HUES48 (cell line): Measurements from ENCODE around the gene NCEH1.
A peak's percentile ranks its signal among the peaks of the same experiment; 100 is the strongest.
"Not testable (repeated sequence)": the region's sequence is repeated elsewhere in the genome, so short reads cannot be mapped to it uniquely, and the experiment has no call there.

Experiments used
- H3K27ac ChIP-seq: one replicate; pipeline ENCODE4 v1.7.0; 2013; ENCODE audit warnings: low read depth, low read length, inconsistent platforms
- H3K27me3 ChIP-seq: 2 replicates; pipeline ENCODE4 v1.6.1; 2013; ENCODE audit warnings: mild to moderate bottlenecking, low read length; ENCODE audit not compliant: control insufficient read depth, insufficient read depth
- H3K36me3 ChIP-seq: 2 replicates; pipeline ENCODE4 v1.6.1; 2013; ENCODE audit warnings: low read length; ENCODE audit not compliant: control insufficient read depth, insufficient read depth
- H3K4me1 ChIP-seq: 2 replicates; pipeline ENCODE4 v1.6.1; 2013; ENCODE audit warnings: mild to moderate bottlenecking, low read length; ENCODE audit not compliant: control insufficient read depth, insufficient read depth
- H3K4me3 ChIP-seq: 2 replicates; pipeline ENCODE4 v1.5.1; 2013; ENCODE audit warnings: mild to moderate bottlenecking, low read depth, low read length
- H3K9ac ChIP-seq: 2 replicates; pipeline ENCODE4 v1.6.1; 2013; ENCODE audit warnings: mild to moderate bottlenecking, low read depth, low read length, moderate library complexity
- H3K9me3 ChIP-seq: 2 replicates; pipeline ENCODE4 v1.6.1; 2013; ENCODE audit warnings: low read length; ENCODE audit not compliant: control insufficient read depth, insufficient read depth

The NCEH1 gene

GRCh38 chr3:172710664-172711453 is at the start of gene NCEH1:
TSS of gene NCEH1 (minus strand) at chr3:172711067. CDS start at chr3:172710984, 83 bp downstream.
- Histone ChIP-seq H3K9ac (peak within 1 kb of the TSS; percentile 37), H3K4me1 (0 out of 2 replicates have a peak, but pooled peaks cover 3% of the 10 kb centered on the region), H3K27ac (peak within 1 kb of the TSS; percentile 73)

GRCh38 chr3:172760416-172760815 is 49.5 kb upstream of the NCEH1 start:
- not testable (repeated sequence) for H3K9me3 ChIP-seq, H3K4me3 ChIP-seq, H3K4me1 ChIP-seq, H3K27ac ChIP-seq, H3K27me3 ChIP-seq, H3K9ac ChIP-seq
- H3K36me3 ChIP-seq, result peaks cover 96% of the 10 kb centered on the region

More at GRCh38 chr3:172710664-172711453, at the start of gene NCEH1:
- peak within 1 kb of the TSS; percentile 87 for H3K4me3 ChIP-seq
- no peaks in the 10 kb centered on the region for H3K9me3 ChIP-seq
- no peaks in the 10 kb centered on the region for H3K36me3 ChIP-seq
- H3K27me3 ChIP-seq, result peaks cover 6% of the 10 kb centered on the region; the same call in 1 of the 2 replicates

GRCh38 chr3:172753125-172753524 is 42.3 kb upstream of the NCEH1 start:
- no peak overlapping the region for H3K4me3 ChIP-seq
- no peaks in the 10 kb centered on the region for H3K9me3 ChIP-seq
- no peak overlapping the region for H3K9ac ChIP-seq
- H3K27ac ChIP-seq, result no peak overlapping the region
- peaks cover 30% of the 10 kb centered on the region for H3K4me1 ChIP-seq
- H3K27me3 ChIP-seq, result no peaks in the 10 kb centered on the region
- peaks cover 57% of the 10 kb centered on the region for H3K36me3 ChIP-seq

GRCh38 chr3:172752651-172753050 is 41.8 kb upstream of the NCEH1 start:
- Histone ChIP-seq H3K9ac (no peak overlapping the region), H3K36me3 (peaks cover 52% of the 10 kb centered on the region), H3K27me3 (no peaks in the 10 kb centered on the region), H3K4me3 (no peak overlapping the region), H3K9me3 (no peaks in the 10 kb centered on the region), H3K27ac (no peak overlapping the region), H3K4me1 (peaks cover 30% of the 10 kb centered on the region)

GRCh38 chr3:172751175-172751704 is 40.4 kb upstream of the NCEH1 start:
- Histone ChIP-seq H3K27me3 (no peaks in the 10 kb centered on the region), H3K9me3 (no peaks in the 10 kb centered on the region), H3K36me3 (peaks cover 39% of the 10 kb centered on the region), H3K27ac (peak overlapping the region; percentile 94), H3K9ac (peak overlapping the region; percentile 96), H3K4me3 (peak overlapping the region; percentile 85), H3K4me1 (peaks cover 36% of the 10 kb centered on the region)

- Histone ChIP-seq H3K36me3 (peaks cover 32% of the 10 kb centered on the region), H3K27ac (peak within 1 kb of the TSS; percentile 94), H3K27me3 (no peaks in the 10 kb centered on the region), H3K9ac (peak within 1 kb of the TSS; percentile 96), H3K4me1 (peaks cover 42% of the 10 kb centered on the region), H3K9me3 (no peaks in the 10 kb centered on the region), H3K4me3 (peak within 1 kb of the TSS; percentile 85)
These were observed 39.7 kb upstream of the NCEH1 start, which contains the start of gene ECT2 for GRCh38 chr3:172750368-172751174. TSS of gene ECT2 (plus strand) at chr3:172750726. CDS start at chr3:172754531, 3,805 bp downstream.

- peak overlapping the region; percentile 85 for H3K4me3 ChIP-seq
- H3K9ac ChIP-seq, result peak overlapping the region; percentile 59
- H3K27ac ChIP-seq, result peak overlapping the region; percentile 94
- H3K9me3 ChIP-seq, result no peaks in the 10 kb centered on the region
- no peaks in the 10 kb centered on the region for H3K27me3 ChIP-seq
- peaks cover 41% of the 10 kb centered on the region for H3K4me1 ChIP-seq
- H3K36me3 ChIP-seq, result peaks cover 26% of the 10 kb centered on the region
These were observed 39.2 kb upstream of the NCEH1 start for GRCh38 chr3:172750069-172750367.

GRCh38 chr3:172749230-172749965 is 38.5 kb upstream of the NCEH1 start:
- peak overlapping the region; percentile 85 for H3K4me3 ChIP-seq
- peak overlapping the region; percentile 94 for H3K27ac ChIP-seq
- H3K27me3 ChIP-seq, result no peaks in the 10 kb centered on the region
- peaks cover 20% of the 10 kb centered on the region for H3K36me3 ChIP-seq
- peaks cover 35% of the 10 kb centered on the region for H3K4me1 ChIP-seq
- no peaks in the 10 kb centered on the region for H3K9me3 ChIP-seq
- no peak overlapping the region for H3K9ac ChIP-seq

GRCh38 chr3:172746475-172746874 is 35.6 kb upstream of the NCEH1 start:
- H3K9ac ChIP-seq, result no peak overlapping the region

GRCh38 chr3:172739462-172739861 is 28.6 kb upstream of the NCEH1 start:
- H3K27me3 ChIP-seq, result no peaks in the 10 kb centered on the region

More at GRCh38 chr3:172746475-172746874, 35.6 kb upstream of the NCEH1 start:
- no peak overlapping the region for H3K4me3 ChIP-seq
- no peaks in the 10 kb centered on the region for H3K27me3 ChIP-seq
- peaks cover 26% of the 10 kb centered on the region for H3K4me1 ChIP-seq
- H3K27ac ChIP-seq, result no peak overlapping the region
- H3K9me3 ChIP-seq, result no peaks in the 10 kb centered on the region
- H3K36me3 ChIP-seq, result no peaks in the 10 kb centered on the region

More at GRCh38 chr3:172739462-172739861, 28.6 kb upstream of the NCEH1 start:
- no peak overlapping the region for H3K27ac ChIP-seq
- peaks cover 3% of the 10 kb centered on the region for H3K4me1 ChIP-seq
- no peak overlapping the region for H3K4me3 ChIP-seq
- H3K9ac ChIP-seq, result no peak overlapping the region
- H3K36me3 ChIP-seq, result no peaks in the 10 kb centered on the region
- no peaks in the 10 kb centered on the region for H3K9me3 ChIP-seq
